HepG2 (cell line): ENCODE results near the gene CAB39. TPM values are rescaled to one million over a fixed set of nuclear protein-coding genes. Genes with fewer than 3 reads are reported as not detected.

Experiments used
- ATAC-seq: fragments of 200-7000 bp; cut with Tn5 transposase; 3 replicates; pipeline ENCODE4 v1.9.1; 2020; ENCODE audit warnings: mild to moderate bottlenecking, moderate library complexity
- BruUV-seq: library from RNA; stranded (reverse); fragments of 400-500 nt; replicated peaks from 2 replicates; lab custom pipeline; 2021; lab: Mats Ljungman, UMichigan
- CTCF ChIA-PET: fragments of 300-600 bp; formaldehyde crosslinking; extraction: SDS; loops from one replicate; lab custom pipeline; 2021; ENCODE audit warnings: low total read pairs, inconsistent platforms, low intra/inter-chr PET ratio; lab: Yijun Ruan, JAX
- POLR2A ChIA-PET: fragments of 350-600 bp; sonication (Branson Sonifier 250); formaldehyde crosslinking; loops from one replicate; lab custom pipeline; 2020; ENCODE audit warnings: antibody characterized with exemption, inconsistent platforms; lab: Yijun Ruan, JAX
- DNase-seq: peaks from one replicate; pipeline ENCODE4 v3.0.0-alpha.2; 2015; ENCODE audit warnings: low spot score
- FAIRE-seq: peaks from 3 replicates; lab custom pipeline; 2011; peaks lifted over from hg19 to GRCh38; lab: Jason Lieb, UNC
- H2AFZ ChIP-seq: one replicate; pipeline ENCODE4 v1.6.1; 2011; ENCODE audit warnings: low read length, inconsistent platforms
- H3K27ac ChIP-seq: fragments of 300-600 bp; 3 replicates; pipeline ENCODE4 v1.8.0; 2011; ENCODE audit warnings: mixed run types, mild to moderate bottlenecking, mixed read lengths, low read length, inconsistent platforms; ENCODE audit not compliant: insufficient read depth; ENCODE audit errors: extremely low read length
- H3K27me3 ChIP-seq, 2 experiments: fragments of 200-600 bp in 1 of 2; 2 replicates in 1 of 2; 3 replicates in 1 of 2; pipeline versions ENCODE4 v1.6.0 to v1.8.0; 2011; ENCODE audit warnings: low read length in 2 of 2, mild to moderate bottlenecking in 2 of 2, moderate library complexity in 2 of 2, inconsistent platforms in 1 of 2; ENCODE audit not compliant: insufficient read depth in 2 of 2, control insufficient read depth in 1 of 2
- H3K36me3 ChIP-seq, 2 experiments: fragments of 200-600 bp in 1 of 2; replicated peaks in 1 of 2; 2 replicates in 1 of 2; 3 replicates in 1 of 2; pipeline versions ENCODE4 v1.5.1 to v1.8.0; 2011; ENCODE audit warnings: low read length in 2 of 2, inconsistent platforms in 1 of 2; ENCODE audit not compliant: insufficient read depth in 2 of 2, control insufficient read depth in 1 of 2
- H3K4me1 ChIP-seq: 2 replicates; pipeline ENCODE4 v1.5.1; 2012; ENCODE audit warnings: low read length, inconsistent platforms; ENCODE audit not compliant: insufficient read depth
- H3K4me2 ChIP-seq: 2 replicates; pipeline ENCODE4 v1.6.0; 2011; ENCODE audit warnings: low read depth, low read length, inconsistent platforms
- H3K4me3 ChIP-seq, 3 experiments: fragments of 200-600 bp in 1 of 3; sonication (generic), shearing (Covaris generic) in 1 of 3; replicated peaks in 1 of 3; 2 replicates each; pipeline ENCODE4 v1.5.1; 2011 to 2016; ENCODE audit warnings: low read length in 3 of 3, inconsistent platforms in 2 of 3, low read depth in 2 of 3, mild to moderate bottlenecking in 2 of 3, control low read depth in 1 of 3, mixed read lengths in 1 of 3; ENCODE audit not compliant: insufficient read depth in 1 of 3
- H3K79me2 ChIP-seq: one replicate; pipeline ENCODE4 v1.6.1; 2011; ENCODE audit warnings: low read length, inconsistent platforms; ENCODE audit not compliant: insufficient read depth
- H3K9ac ChIP-seq: 2 replicates; pipeline ENCODE4 v1.6.0; 2011; ENCODE audit warnings: mild to moderate bottlenecking, low read depth, low read length, inconsistent platforms; ENCODE audit not compliant: insufficient read depth
- H3K9me3 ChIP-seq: 2 replicates; pipeline ENCODE4 v1.5.1; 2012; ENCODE audit warnings: mild to moderate bottlenecking, low read length
- H4K20me1 ChIP-seq: 2 replicates; pipeline ENCODE4 v1.6.0; 2011; ENCODE audit warnings: inconsistent platforms, mild to moderate bottlenecking, low read length, moderate library complexity; ENCODE audit not compliant: insufficient read depth
- BCL6 ChIP-seq: IDR thresholded peaks from 2 replicates; pipeline ENCODE4 v1.6.1; 2016; ENCODE audit warnings: missing genetic modification reagents, missing compliant biosample characterization
- CBX1 ChIP-seq: IDR thresholded peaks from one replicate; pipeline ENCODE4 v1.6.1; 2016; ENCODE audit warnings: antibody characterized with exemption, low read depth
- TCF12 ChIP-seq, 2 experiments: fragments of 450-650 bp in 1 of 2; sonication (generic) in 1 of 2; formaldehyde crosslinking in 1 of 2; IDR thresholded peaks; 2 replicates each; pipeline versions ENCODE4 v1.6.1 to v1.8.0; 2017 to 2022; ENCODE audit warnings: antibody characterized with exemption in 1 of 2, mild to moderate bottlenecking in 1 of 2, missing genetic modification reagents in 1 of 2, moderate library complexity in 1 of 2
- ZFP62 ChIP-seq: sonication (generic); formaldehyde crosslinking; IDR thresholded peaks from 2 replicates; pipeline ENCODE4 v1.4.0; 2020; ENCODE audit warnings: missing genetic modification reagents
- ZFX ChIP-seq: sonication (generic); formaldehyde crosslinking; IDR thresholded peaks from 2 replicates; pipeline ENCODE4 v1.4.0; 2020; ENCODE audit warnings: mild to moderate bottlenecking, low read depth, missing genetic modification reagents, moderate library complexity
- ZNF138 ChIP-seq: sonication (generic); formaldehyde crosslinking; IDR thresholded peaks from 2 replicates; pipeline ENCODE4 v1.5.0; 2020; ENCODE audit warnings: mild to moderate bottlenecking, low read depth, missing genetic modification reagents
- ZNF263 ChIP-seq: sonication (generic); formaldehyde crosslinking; IDR thresholded peaks from 2 replicates; pipeline ENCODE4 v1.4.0; 2020; ENCODE audit warnings: missing genetic modification reagents
- ZNF564 ChIP-seq: sonication (generic); formaldehyde crosslinking; IDR thresholded peaks from 2 replicates; pipeline ENCODE4 v1.8.1; 2023; ENCODE audit warnings: mild to moderate bottlenecking, missing genetic modification reagents
- ZNF660 ChIP-seq: sonication (generic); formaldehyde crosslinking; IDR thresholded peaks from 2 replicates; pipeline ENCODE4 v1.5.1; 2020; ENCODE audit warnings: mild to moderate bottlenecking, low read depth, missing genetic modification reagents, borderline replicate concordance
- WGBS: methylation state at CpG from one replicate; pipeline ENCODE4 v1.1.6; 2017; ENCODE audit warnings: low lambda C conversion rate; 5-methylcytosine and 5-hydroxymethylcytosine counted together
- in situ Hi-C: cut with HindIII; loops from 2 replicates; pipeline ENCODE4 v1.10.0; 2017; ENCODE audit warnings: low pct_unique_long_range_greater_than_20kb; ENCODE audit not compliant: extremely low pct_ligation_motif_present
- intact Hi-C: fragments of 100-400 bp; cut with micrococcal nuclease; formaldehyde crosslinking; loops from one replicate; pipeline ENCODE4 v1.10.0; 2022; ENCODE audit not compliant: unreplicated experiment
- polyA plus RNA-seq, 8 experiments: library from polyadenylated mRNA; depleted of rRNA in 3 of 8; stranded (reverse) in 7 of 8; unstranded in 1 of 8; fragments of >200 nt; fragmentation: Illumina TruSeq in 4 of 8; extraction: Trizol in 4 of 8; gene quantifications; 2 replicates each; pipeline versions ENCODE4 v1.2.1 to v1.2.3, GENCODE V29; 2011 to 2016; ENCODE audit warnings: low read depth in 4 of 8, missing spikeins in 1 of 8, mixed read lengths in 1 of 8; ENCODE audit not compliant: insufficient read depth in 1 of 8
- total RNA-seq, 5 experiments: library from RNA; depleted of rRNA; stranded (reverse); fragments of >200 nt; fragmentation: Illumina TruSeq; extraction: Trizol; gene quantifications; 2 replicates each; pipeline ENCODE4 v1.2.3, GENCODE V29; 2016; ENCODE audit warnings: low read depth in 1 of 5

The CAB39 gene
- total and polyA plus RNA-seq, 2 of the 13 experiments (the other 11 are each of a cell fraction or from before 2014, with no cell fraction given): 19.3 to 45.3 TPM

DNA sequence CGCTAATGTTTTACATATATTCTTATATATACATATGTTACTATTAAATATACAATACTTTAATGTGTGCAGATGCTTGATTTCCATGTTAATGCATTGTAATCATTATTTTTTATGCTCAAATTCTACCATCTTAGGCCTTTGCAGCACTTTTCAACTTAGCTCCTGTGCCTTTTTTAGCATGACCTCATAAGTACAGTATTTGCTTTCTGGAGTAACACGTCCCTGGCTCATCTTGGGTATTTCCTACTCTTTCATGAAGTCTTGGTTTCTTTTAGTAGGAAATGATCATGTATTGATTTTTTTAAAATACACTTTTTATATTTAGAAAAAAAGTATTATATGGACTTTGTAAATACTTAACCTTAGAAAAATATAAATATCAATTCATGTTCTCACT, 36.5 kb downstream of the CAB39 start:
- DNase-seq (no peak), FAIRE-seq (no peak), ATAC-seq (no peak)
- CTCF ChIA-PET: no interaction called here
- no peak overlapping the region for H3K4me3 ChIP-seq
- TF ChIP-seq ZNF660 (no peak), ZNF564 (CRISPR knock-in tag) (no peak), ZNF263 (CRISPR knock-in tag) (no peak)
- intact Hi-C loops: no loop called here
- H3K79me2 ChIP-seq: peaks cover 5% of the 10 kb centered on the region
- no TSS peak for BruUV-seq
- H3K4me2 ChIP-seq: no peak overlapping the region
- peaks cover 0 to 1% of the 10 kb centered on the region in 2 experiments; a peak in 3 of 5 replicates for H3K36me3 ChIP-seq
- H3K4me1 ChIP-seq: 0 out of 2 replicates have a peak, but pooled peaks cover 10% of the 10 kb centered on the region
- in situ Hi-C loops: no loop called here
- WGBS: 99% methylated on average over 2 of the region's 2 CpGs
- H4K20me1 ChIP-seq: no peaks in the 10 kb centered on the region; the same call in 1 of the 2 replicates
- H3K27ac ChIP-seq: no peak overlapping the region
- no peak overlapping the region for H3K9ac ChIP-seq
- H3K9me3 ChIP-seq: no peaks in the 10 kb centered on the region
- H2AFZ ChIP-seq: no peak overlapping the region
- no peaks in the 10 kb centered on the region for H3K27me3 ChIP-seq
- POLR2A ChIA-PET: no interaction called here

DNA sequence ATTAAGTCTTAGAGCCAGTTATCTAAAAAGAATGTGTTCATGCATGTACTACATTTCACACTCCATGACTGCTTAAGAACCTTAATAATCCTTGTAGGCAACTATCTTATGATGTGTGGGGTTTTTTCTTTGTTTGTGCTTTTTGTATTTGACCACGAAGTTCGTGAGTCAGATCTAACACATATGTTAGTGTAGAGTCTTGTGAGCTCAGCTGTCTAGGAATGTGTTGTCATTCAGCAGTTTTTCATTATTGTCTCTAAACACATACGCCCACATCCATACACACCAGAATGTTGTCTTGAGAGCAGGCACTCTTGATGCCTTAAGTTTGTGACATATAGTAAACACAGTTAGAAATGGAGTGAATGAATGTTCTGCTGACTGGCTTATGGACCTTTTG, 38.4 kb downstream of the CAB39 start:
- TF ChIP-seq BCL6 (CRISPR knock-in tag) (peak; percentile 58), ZFP62 (CRISPR knock-in tag) (no peak), ZFX (CRISPR knock-in tag) (no peak), TCF12 (IDR thresholded peaks at IDR 0.05) (no peak), TCF12 (CRISPR knock-in tag; IDR thresholded peaks at IDR 0.05) (no peak), CBX1 (no peak), ZNF138 (CRISPR knock-in tag) (no peak)
- ChIA-PET CTCF (no interaction called here), POLR2A (no interaction called here)
- 92% methylated on average over 3 of the region's 3 CpGs for WGBS
- peaks cover 16% of the 10 kb centered on the region for H3K4me1 ChIP-seq
- H3K9me3 ChIP-seq: no peaks in the 10 kb centered on the region
- H3K36me3 ChIP-seq: peaks cover 0 to 1% of the 10 kb centered on the region in 2 experiments; a peak in 2 of 5 replicates
- H2AFZ ChIP-seq: no peak overlapping the region
- H3K4me3 ChIP-seq: no peak overlapping the region
- no peaks in the 10 kb centered on the region for H3K27me3 ChIP-seq
- in situ Hi-C loops: no loop called here
- no peak for DNase-seq
- no peak overlapping the region for H3K27ac ChIP-seq
- intact Hi-C loops: no loop called here
- no TSS peak for BruUV-seq
- H3K9ac ChIP-seq: no peak overlapping the region
- no peak for FAIRE-seq
- H3K4me2 ChIP-seq: no peak overlapping the region
- H3K79me2 ChIP-seq: peaks cover 8% of the 10 kb centered on the region
- no peak for ATAC-seq
- H4K20me1 ChIP-seq: peaks cover under 1% of the 10 kb centered on the region
